Adrenal gland (tissue), 12 donors: Measurements from ENCODE around the gene APH1A. TPM values are rescaled to one million over a fixed set of nuclear protein-coding genes. Genes with fewer than 3 reads are reported as not detected.

Source experiments
- DNase-seq, 7 donors: peaks; one replicate each; pipeline ENCODE4 v3.0.0-alpha.2; 2019 to 2020
- H3K27ac ChIP-seq, 5 donors: fragments of 200-600 bp; sonication (generic) in 4 of 5; 1 replicate in 3 of 5; 2 replicates in 2 of 5; pipeline versions ENCODE4 v1.5.1 to v1.8.0; 2016 to 2020; ENCODE audit warnings: mild to moderate bottlenecking in 1 of 5
- H3K27me3 ChIP-seq: fragments of 200-600 bp; 2 replicates; pipeline ENCODE4 v1.8.0; 2021
- H3K36me3 ChIP-seq, 2 donors: fragments of 200-600 bp; replicated peaks in 1 of 2; 1 replicate in 1 of 2; 2 replicates in 1 of 2; pipeline versions ENCODE4 v1.5.1 to v1.8.0; 2018 to 2022
- H3K4me1 ChIP-seq, 2 donors: fragments of 200-600 bp; replicated peaks in 1 of 2; 1 replicate in 1 of 2; 2 replicates in 1 of 2; pipeline versions ENCODE4 v1.5.1 to v1.8.0; 2018 to 2021
- H3K4me3 ChIP-seq, 4 donors: fragments of 200-600 bp; sonication (generic) in 3 of 4; one replicate each; pipeline ENCODE4 v1.5.1; 2016 to 2018
- H3K9me3 ChIP-seq, 3 donors: fragments of 200-600 bp; sonication (generic) in 1 of 3; replicated peaks in 1 of 3; 1 replicate in 2 of 3; 2 replicates in 1 of 3; pipeline versions ENCODE4 v1.5.1 to v1.8.0; 2016 to 2021
- POLR2A ChIP-seq, 2 donors: fragments of 450-650 bp; IDR thresholded peaks; one replicate each; pipeline ENCODE4 v1.6.1; 2017; ENCODE audit warnings: antibody characterized with exemption in 2 of 2, mild to moderate bottlenecking in 2 of 2, moderate library complexity in 1 of 2
- WGBS, 4 donors: extraction: QIAGEN DNeasy Blood & Tissue Kit in 2 of 4; methylation state at CpG; one replicate each; pipeline versions ENCODE4 v1.1.5 to v1.1.7; 2013 to 2017; 5-methylcytosine and 5-hydroxymethylcytosine counted together
- intact Hi-C, 2 donors: fragments of 100-400 bp; cut with DNase I; formaldehyde crosslinking; loops; one replicate each; pipeline versions ENCODE4 v1.14.1 to v1.15.0; 2022 to 2023
- polyA plus RNA-seq, 3 donors: library from polyadenylated mRNA; stranded (reverse); fragments of 200-250 nt in 2 of 3; fragments of 350-450 nt in 1 of 3; fragmentation: Illumina TruSeq in 1 of 3; extraction: RNeasy Lipid Tissue Mini Kit (QIAGEN cat#74804) in 1 of 3; gene quantifications; one replicate each; pipeline ENCODE4 v1.2.3, GENCODE V29; 2013 to 2014
- total RNA-seq, 9 donors: library from RNA; depleted of rRNA in 4 of 9; stranded (reverse); fragments of >200 nt in 4 of 9; fragments of 120-200 nt in 1 of 9; fragmentation: NEBNext Ultra II Directional in 1 of 9; extraction: Animal tissue kit (Norgen Biotek cat#: 25700) in 1 of 9; gene quantifications; one replicate each; pipeline versions ENCODE4 v1.1.0 to v1.2.4, GENCODE V29; 2013 to 2023
- TF ChIP-seq, protein P1 (sequence below), 6 experiments: fragments of 450-650 bp in 4 of 6; fragments of 200-600 bp in 2 of 6; sonication (generic) in 1 of 6; IDR thresholded peaks; 1 replicate in 5 of 6; 2 replicates in 1 of 6; pipeline versions ENCODE4 v1.5.1 to v1.8.0; 2016 to 2021; ENCODE audit warnings: antibody characterized with exemption in 6 of 6, mild to moderate bottlenecking in 2 of 6, moderate library complexity in 1 of 6
- donor health status: healthy with polysubstance abuse.
- donor health status: Bipolar disorder and iron deficiency.
- donor health status: DM: yes; HTN: yes; CAD: no.
- donor health status: DM: no; HTN: no; CAD: no.
- donor health status: DM: no; HTN: no; CAD: no.
- donor health status: DM: yes; HTN: yes; CAD: no.

The APH1A gene
- total and polyA plus RNA-seq, 12 donors = 59.4 to 179 (median 114) TPM

DNA sequence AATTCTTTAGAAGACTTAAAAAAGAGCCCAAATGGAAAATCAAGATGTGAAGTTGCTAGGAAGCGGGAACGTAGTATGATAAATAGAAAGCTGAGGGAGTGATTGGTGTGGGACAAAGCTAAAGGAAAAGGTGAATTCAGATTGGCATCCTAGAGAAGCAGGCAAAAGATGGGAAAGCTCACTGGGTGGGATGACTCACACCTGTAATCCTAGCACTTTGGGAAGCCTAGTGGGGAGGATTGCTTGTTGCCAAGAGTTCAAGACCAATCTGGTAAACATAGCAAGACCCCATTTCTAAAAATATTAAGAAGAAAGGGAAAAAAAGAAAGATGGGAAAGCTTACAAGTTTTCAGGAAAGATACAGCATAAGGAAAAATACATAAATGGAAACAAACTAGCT lies 26.7 kb upstream of the APH1A start:
- Histone ChIP-seq H3K4me1 (peaks cover 12 to 15% of the 10 kb centered on the region in 2 donors), H3K9me3 (no peaks in the 10 kb centered on the region), H3K4me3 (no peak overlapping the region), H3K36me3 (peaks cover 0 to 16% of the 10 kb centered on the region in 2 donors), H3K27me3 (no peaks in the 10 kb centered on the region), H3K27ac (no peak overlapping the region)
- WGBS, 4 donors = 95 to 100% (median 97%) methylated on average over 2 of the region's 2 CpGs
- TF ChIP-seq, protein P1, sequence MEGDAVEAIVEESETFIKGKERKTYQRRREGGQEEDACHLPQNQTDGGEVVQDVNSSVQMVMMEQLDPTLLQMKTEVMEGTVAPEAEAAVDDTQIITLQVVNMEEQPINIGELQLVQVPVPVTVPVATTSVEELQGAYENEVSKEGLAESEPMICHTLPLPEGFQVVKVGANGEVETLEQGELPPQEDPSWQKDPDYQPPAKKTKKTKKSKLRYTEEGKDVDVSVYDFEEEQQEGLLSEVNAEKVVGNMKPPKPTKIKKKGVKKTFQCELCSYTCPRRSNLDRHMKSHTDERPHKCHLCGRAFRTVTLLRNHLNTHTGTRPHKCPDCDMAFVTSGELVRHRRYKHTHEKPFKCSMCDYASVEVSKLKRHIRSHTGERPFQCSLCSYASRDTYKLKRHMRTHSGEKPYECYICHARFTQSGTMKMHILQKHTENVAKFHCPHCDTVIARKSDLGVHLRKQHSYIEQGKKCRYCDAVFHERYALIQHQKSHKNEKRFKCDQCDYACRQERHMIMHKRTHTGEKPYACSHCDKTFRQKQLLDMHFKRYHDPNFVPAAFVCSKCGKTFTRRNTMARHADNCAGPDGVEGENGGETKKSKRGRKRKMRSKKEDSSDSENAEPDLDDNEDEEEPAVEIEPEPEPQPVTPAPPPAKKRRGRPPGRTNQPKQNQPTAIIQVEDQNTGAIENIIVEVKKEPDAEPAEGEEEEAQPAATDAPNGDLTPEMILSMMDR (IDR thresholded peaks at IDR 0.05) = no peak
- TF ChIP-seq POLR2A (IDR thresholded peaks at IDR 0.05) = no peak
- no peak for DNase-seq
- intact Hi-C loops = no loop called here

DNA sequence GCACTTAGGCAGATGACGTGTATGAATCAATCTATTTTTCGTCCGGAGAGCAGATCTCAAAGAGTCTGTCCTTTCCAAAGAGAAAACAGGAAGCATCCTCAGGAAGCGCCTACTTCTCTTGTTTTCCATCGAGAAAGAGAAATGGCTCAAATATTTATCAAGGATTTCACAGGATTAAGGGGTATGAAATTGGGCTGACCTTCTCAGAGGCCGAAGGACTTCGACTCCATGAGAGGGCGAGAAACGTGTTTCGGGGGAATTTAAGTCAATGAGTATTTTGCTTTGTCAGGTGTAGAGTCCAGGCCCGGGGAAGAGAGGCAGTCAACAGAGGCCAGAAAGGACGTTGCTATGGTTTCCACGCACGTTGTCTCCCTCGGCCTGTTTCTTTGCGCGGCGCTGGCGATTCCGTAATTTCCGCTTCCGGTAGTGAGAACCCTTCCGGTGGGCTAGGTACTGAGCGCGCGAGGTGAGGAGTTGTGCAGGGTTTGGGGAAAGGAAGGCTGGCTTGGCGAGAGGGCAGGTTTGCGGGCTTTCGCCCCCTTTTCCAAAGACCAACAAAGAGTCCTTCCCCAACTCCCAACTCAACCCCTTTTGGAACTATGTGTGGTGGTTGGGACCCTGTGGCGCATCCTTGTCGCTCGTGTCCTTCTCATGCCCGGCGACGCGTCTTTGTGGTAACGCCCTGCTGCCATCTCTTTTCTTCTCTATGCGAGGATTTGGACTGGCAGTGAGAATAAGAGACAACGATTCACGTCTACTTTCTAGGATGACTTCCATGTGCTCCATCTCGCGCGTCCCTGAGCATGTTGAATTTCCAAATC lies 24.8 kb upstream of the APH1A start, which contains the start of gene MRPS21:
TSS of gene MRPS21 (plus strand) at position 429 of the 821 bp plus-strand sequence. CDS start 506 bp downstream, outside the sequence.
- Histone ChIP-seq H3K9me3 (no peaks in the 10 kb centered on the region), H3K36me3 (peaks cover 0 to 14% of the 10 kb centered on the region in 2 donors), H3K4me1 (peaks cover 12 to 15% of the 10 kb centered on the region in 2 donors), H3K27ac (peak within 1 kb of the TSS; percentile 49 to 85 (median 81)), H3K4me3 (peak within 1 kb of the TSS; percentile 31 to 88 (median 72)), H3K27me3 (no peaks in the 10 kb centered on the region)
- intact Hi-C loops = no loop called here
- TF ChIP-seq, protein P1 (IDR thresholded peaks at IDR 0.05) = no peak
- peak; percentile 42 to 88 for TF ChIP-seq POLR2A (IDR thresholded peaks at IDR 0.05)
- 3 to 7% (median 5%) methylated on average over 31 to 43 of the region's 43 CpGs for WGBS, 4 donors
- peak; percentile 90 to 97 (median 94) for DNase-seq

DNA sequence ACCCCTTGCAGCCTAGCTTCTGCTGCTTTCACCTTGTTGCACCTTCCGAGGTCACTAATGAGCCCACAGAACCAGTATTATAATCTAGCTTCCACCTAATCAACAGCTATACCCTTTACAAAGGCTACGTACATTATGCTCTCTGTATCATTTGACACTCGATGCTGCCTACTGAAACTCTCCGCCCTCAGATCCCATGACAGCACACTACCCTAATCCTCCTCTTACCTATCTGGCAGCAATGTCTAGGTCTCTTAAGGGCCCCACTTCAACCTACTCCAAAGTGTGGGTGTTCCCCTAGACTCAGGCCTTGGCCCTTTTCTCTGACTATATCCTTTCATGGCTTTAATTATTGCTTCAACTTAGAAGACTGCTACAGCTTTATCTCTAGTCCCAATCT lies 20.0 kb upstream of the APH1A start:
- no peaks in the 10 kb centered on the region for H3K9me3 ChIP-seq
- H3K27ac ChIP-seq = no peak overlapping the region
- no peak for DNase-seq
- no peaks in the 10 kb centered on the region for H3K27me3 ChIP-seq
- TF ChIP-seq, protein P1 (IDR thresholded peaks at IDR 0.05) = no peak
- intact Hi-C loops = no loop called here
- 89 to 95% (median 90%) methylated on average over 4 of the region's 4 CpGs for WGBS, 4 donors
- H3K36me3 ChIP-seq = peaks cover 0 to 17% of the 10 kb centered on the region in 2 donors
- peaks cover 5 to 7% of the 10 kb centered on the region in 2 donors for H3K4me1 ChIP-seq
- H3K4me3 ChIP-seq = no peak overlapping the region

DNA sequence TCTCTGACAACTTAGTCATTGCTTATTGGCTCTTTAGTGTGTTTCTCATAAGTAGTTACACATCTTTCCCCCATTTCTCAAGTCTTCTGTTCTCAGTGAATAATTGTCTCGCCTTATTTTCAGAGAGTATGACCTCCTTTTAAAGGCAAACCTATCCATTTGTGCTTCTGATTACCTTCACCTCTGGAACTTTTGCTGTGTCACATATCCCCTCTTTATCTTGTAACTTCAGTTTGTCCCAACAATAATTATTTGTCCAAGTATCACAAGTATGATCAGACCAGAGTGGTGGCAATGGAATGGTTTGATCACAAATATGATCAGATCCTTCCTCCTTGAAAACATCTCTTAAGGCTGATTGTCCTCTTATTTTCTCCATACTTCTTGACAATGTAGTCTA lies 19.6 kb upstream of the APH1A start:
- no peak overlapping the region for H3K27ac ChIP-seq
- intact Hi-C loops = no loop called here
- no peak overlapping the region for H3K4me3 ChIP-seq
- no peak for TF ChIP-seq POLR2A (IDR thresholded peaks at IDR 0.05)
- TF ChIP-seq, protein P1 (IDR thresholded peaks at IDR 0.05) = no peak
- H3K27me3 ChIP-seq = no peaks in the 10 kb centered on the region
- H3K36me3 ChIP-seq = peaks cover 0 to 17% of the 10 kb centered on the region in 2 donors
- DNase-seq = no peak
- H3K4me1 ChIP-seq = peaks cover 4 to 6% of the 10 kb centered on the region in 2 donors
- no peaks in the 10 kb centered on the region for H3K9me3 ChIP-seq
- 86 to 94% (median 90%) methylated on average over 1 of the region's 1 CpG for WGBS, 4 donors
